ENCODE measurements around the gene NUP88.

The NUP88 gene

DNA sequence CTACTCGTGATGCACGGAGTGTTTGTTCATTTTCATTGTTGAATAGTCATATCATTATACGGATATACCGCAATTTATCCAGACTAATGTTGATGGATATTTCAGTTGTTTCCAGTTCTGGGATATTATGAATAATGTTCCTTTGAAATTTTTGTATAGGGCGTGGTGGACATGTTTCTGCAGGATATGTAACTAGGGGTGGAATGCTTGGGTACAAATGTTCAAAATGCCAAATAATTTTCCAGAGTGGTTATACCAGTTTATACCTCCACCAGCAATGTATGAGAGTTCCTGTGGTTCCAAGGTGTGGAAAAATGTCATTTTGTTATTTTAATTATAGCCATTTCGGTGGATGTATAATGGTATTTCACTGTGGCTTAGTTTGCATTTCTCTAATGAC lies 53.6 kb downstream of the NUP88 start:
- H3K9me3 ChIP-seq: no peaks in the 10 kb centered on the region
- peaks cover 46 to 82% (median 76%) of the 10 kb centered on the region in 3 donors for H3K36me3 ChIP-seq
- H3K4me1 ChIP-seq: no peaks in the 10 kb centered on the region
- TF ChIP-seq, protein P1, sequence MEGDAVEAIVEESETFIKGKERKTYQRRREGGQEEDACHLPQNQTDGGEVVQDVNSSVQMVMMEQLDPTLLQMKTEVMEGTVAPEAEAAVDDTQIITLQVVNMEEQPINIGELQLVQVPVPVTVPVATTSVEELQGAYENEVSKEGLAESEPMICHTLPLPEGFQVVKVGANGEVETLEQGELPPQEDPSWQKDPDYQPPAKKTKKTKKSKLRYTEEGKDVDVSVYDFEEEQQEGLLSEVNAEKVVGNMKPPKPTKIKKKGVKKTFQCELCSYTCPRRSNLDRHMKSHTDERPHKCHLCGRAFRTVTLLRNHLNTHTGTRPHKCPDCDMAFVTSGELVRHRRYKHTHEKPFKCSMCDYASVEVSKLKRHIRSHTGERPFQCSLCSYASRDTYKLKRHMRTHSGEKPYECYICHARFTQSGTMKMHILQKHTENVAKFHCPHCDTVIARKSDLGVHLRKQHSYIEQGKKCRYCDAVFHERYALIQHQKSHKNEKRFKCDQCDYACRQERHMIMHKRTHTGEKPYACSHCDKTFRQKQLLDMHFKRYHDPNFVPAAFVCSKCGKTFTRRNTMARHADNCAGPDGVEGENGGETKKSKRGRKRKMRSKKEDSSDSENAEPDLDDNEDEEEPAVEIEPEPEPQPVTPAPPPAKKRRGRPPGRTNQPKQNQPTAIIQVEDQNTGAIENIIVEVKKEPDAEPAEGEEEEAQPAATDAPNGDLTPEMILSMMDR (IDR thresholded peaks at IDR 0.05): no peak
- H3K4me3 ChIP-seq: no peak overlapping the region
- H3K27me3 ChIP-seq: no peaks in the 10 kb centered on the region
- H3K27ac ChIP-seq: no peak overlapping the region
- intact Hi-C loops (cut with DNase I; ENCODE audit: low total_unique reads): no loop called here
- no peak for DNase-seq

DNA sequence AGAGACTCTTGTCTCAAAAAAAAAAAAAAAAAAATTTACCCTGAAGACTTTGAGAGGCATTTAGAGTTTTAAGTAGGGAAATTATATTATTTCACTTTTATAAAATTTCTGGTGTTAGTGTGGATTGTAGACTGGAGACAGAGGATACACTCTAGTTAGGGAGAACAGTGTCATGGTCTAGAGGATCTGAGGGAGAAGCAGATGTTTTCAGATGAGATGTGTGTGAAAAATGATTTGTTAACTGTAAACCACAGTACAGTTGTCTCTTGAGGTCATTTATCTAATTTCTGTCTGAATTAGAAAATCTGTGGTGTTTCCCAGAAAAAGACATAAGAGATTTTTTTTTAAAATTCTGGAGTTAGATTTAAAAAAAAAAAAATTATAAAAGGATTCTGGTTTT lies 54.8 kb downstream of the NUP88 start:
- DNase-seq: no peak
- Histone ChIP-seq H3K9me3 (no peaks in the 10 kb centered on the region), H3K36me3 (peaks cover 49 to 81% (median 65%) of the 10 kb centered on the region in 3 donors), H3K27ac (no peak overlapping the region), H3K27me3 (no peaks in the 10 kb centered on the region), H3K4me3 (no peak overlapping the region), H3K4me1 (peaks cover 0 to 2% (median 0%) of the 10 kb centered on the region in 4 donors)
- TF ChIP-seq, protein P1 (IDR thresholded peaks at IDR 0.05): no peak
- intact Hi-C loops (cut with DNase I; ENCODE audit: low total_unique reads): no loop called here

DNA sequence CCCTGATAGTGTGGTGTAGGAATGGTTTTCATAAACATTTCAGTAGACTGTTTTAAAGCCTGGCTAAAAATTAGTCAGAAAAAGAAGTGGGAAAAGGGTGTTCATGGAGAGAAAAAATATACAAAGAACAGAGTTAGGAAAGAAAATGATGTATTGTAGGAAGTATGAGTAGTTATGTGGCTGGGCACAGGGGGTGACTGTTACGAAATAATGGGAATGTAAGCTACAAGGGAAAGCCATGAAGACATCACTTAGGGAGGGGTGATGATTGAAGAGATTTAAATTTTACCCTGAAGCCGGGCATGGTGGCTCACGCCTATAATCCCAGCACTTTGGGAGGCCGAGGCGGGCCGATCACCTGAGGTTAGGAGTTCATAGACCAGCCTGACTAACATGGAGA lies 55.3 kb downstream of the NUP88 start:
- H3K4me3 ChIP-seq: no peak overlapping the region
- peaks cover 0 to 8% (median 0%) of the 10 kb centered on the region in 4 donors for H3K4me1 ChIP-seq
- H3K27ac ChIP-seq: no peak overlapping the region
- no peaks in the 10 kb centered on the region for H3K27me3 ChIP-seq
- no peaks in the 10 kb centered on the region for H3K9me3 ChIP-seq
- DNase-seq: no peak
- TF ChIP-seq, protein P1 (IDR thresholded peaks at IDR 0.05): no peak
- H3K36me3 ChIP-seq: peaks cover 47 to 76% (median 60%) of the 10 kb centered on the region in 3 donors
- intact Hi-C loops (cut with DNase I; ENCODE audit: low total_unique reads): no loop called here

DNA sequence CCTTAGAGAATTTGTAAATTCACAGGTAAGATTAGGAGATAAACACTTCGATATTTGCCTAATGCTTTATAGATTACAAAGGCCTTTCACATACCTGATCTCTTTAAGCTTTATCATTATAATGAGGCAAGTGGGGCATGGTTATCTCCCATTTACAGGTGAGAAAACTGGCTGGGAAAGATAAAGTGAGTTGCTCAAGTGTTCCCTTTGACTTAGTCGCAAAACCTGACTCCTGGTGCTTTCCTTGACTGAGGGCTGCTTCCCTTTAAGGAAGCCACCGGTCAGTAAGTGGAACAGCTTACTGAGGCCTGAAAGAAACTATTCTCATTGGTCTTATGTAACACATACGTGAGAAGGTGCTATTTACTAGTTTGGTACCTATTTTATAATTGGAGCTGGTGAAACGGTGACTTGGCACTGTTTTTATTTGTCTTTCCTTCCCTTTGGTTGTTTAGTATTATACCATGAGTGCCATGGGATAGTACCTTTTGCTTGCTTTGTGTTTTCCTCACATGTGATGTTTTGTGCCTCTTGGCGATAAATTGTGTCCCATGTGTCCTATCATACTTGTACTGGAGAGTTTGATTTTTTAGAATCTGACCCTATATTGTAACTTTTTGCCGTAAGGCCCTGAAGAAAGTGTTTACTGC lies 57.2 kb downstream of the NUP88 start:
- peaks cover 0 to 8% (median 0%) of the 10 kb centered on the region in 4 donors for H3K4me1 ChIP-seq
- peaks cover 41 to 74% (median 50%) of the 10 kb centered on the region in 3 donors for H3K36me3 ChIP-seq
- H3K9me3 ChIP-seq: no peaks in the 10 kb centered on the region
- DNase-seq: no peak
- no peak overlapping the region for H3K4me3 ChIP-seq
- no peak overlapping the region for H3K27ac ChIP-seq
- TF ChIP-seq, protein P1 (IDR thresholded peaks at IDR 0.05): no peak
- H3K27me3 ChIP-seq: no peaks in the 10 kb centered on the region
- intact Hi-C loops (cut with DNase I; ENCODE audit: low total_unique reads): no loop called here

DNA sequence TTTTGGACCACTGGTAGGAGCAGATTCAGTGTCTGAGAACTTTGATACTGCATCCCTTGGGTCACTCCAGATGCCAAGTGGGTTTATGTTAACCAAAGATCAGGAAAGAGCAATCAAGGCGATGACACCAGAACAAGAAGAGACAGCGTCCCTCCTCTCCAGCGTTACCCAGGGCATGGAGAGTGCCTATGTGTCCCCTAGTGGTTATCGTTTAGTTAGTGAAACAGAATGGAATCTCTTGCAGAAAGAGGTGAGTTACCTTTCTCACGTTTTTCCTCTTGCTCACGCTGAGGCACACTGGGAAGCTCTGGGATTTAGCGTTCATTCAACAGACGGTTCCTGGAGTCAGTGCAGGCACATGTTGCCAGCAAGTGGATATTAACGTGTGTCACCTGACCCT lies 58.0 kb downstream of the NUP88 start:
- TF ChIP-seq, protein P1 (IDR thresholded peaks at IDR 0.05): no peak
- no peak for DNase-seq
- peaks cover 41 to 73% (median 43%) of the 10 kb centered on the region in 3 donors for H3K36me3 ChIP-seq
- no peak overlapping the region for H3K27ac ChIP-seq
- no peak overlapping the region for H3K4me3 ChIP-seq
- H3K27me3 ChIP-seq: no peaks in the 10 kb centered on the region
- H3K9me3 ChIP-seq: no peaks in the 10 kb centered on the region
- H3K4me1 ChIP-seq: peaks cover 0 to 14% (median 0%) of the 10 kb centered on the region in 4 donors
- intact Hi-C loops (cut with DNase I; ENCODE audit: low total_unique reads): no loop called here

All from tibial artery (tissue), 4 donors.